ENCODE results near the gene NFIA.

NFIA gene

DNA sequence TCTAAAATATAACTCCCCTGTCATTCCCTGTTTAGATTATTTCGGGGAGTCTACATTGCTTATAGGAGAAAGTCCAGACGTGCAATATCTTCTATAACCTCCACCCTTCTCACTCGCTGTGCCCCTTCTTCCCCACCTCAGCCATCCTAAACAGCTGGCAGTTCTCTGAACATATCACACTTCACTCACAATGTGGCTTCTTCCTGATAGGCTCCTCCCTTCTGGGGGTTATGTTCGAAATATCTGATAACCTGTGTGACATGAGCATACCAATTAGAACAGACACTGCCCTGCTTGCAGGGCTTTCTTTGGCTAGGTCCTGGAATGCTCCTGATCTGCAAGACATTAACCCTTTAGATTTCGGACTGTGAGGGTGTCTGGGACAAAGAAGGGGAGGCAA lies 274.6 kb downstream of the NFIA start:
- DNase-seq (ENCODE audit: low read depth, low spot score) = no peak
- H3K4me3 ChIP-seq (ENCODE audit: low read length) = no peak overlapping the region

DNA sequence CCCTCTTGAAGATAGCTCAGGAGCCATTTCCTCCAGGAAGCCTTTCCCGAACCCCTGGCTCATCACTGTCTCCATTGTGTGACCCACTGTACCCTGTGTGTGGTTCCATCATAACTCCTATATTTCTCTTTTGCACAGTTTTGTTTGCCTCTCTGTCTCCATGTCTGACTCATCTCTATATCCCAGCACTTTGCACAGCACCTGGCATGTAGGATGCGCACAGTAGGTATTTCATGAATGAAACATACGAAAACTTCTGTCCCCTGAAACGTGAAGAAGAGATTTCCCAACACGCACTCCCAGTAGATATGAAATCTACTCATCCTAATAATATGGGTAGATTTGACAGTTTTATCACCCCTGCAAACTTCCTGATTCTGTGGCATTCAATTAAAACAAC lies 275.2 kb downstream of the NFIA start:
- DNase-seq (ENCODE audit: low read depth, low spot score) = no peak
- no peak overlapping the region for H3K4me3 ChIP-seq (ENCODE audit: low read length)

DNA sequence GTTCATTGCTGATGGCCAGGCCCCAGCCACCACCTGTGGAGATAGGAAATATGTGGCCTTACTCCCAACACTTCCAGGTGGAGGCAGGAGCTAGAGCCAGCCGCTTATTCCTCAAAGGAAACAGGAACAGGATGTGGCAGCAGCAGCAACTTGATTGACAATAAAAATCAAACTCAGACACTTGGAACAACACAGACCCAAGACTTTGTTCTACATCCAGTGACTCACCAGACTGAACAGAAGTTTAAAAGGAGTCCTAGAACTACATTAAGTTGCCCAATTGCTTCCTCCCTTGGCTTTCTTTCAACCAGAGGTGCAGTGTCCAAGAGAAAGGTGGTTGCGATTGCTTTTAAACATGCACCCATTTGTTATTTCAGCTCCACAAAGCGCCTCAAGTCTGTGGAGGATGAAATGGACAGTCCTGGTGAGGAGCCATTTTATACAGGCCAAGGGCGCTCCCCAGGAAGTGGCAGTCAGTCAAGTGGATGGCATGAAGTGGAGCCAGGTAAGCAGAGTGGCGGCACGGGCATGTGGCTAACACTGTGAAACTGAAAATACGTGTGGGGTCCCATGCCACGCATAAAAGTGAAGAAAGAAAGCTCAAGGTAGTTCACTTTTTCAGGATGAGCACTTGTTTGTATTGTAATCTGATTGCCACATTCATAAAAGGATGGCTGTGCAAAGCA lies 276.6 kb downstream of the NFIA start:
- no peak overlapping the region for H3K4me3 ChIP-seq (ENCODE audit: low read length)
- peak; percentile 26 for DNase-seq (ENCODE audit: low read depth, low spot score)

DNA sequence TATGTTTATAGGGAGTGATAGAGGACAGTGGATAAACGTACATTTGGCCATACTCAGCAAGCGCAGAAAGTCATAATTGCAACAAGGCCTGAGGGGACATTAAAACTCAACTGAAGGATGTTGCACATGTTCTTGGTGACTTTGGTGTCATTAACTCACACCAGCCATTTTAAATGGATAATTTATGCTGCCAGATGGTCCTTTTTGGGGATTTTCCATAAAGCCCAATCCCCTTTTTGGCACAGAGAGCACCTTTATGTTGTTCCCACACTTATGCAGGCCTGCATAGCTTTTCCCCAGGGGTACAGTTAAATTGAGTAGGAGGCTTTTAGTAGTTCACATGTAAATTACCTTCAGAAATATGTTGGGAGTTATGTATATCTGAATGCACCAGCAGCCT lies 279.6 kb downstream of the NFIA start:
- no peak for DNase-seq (ENCODE audit: low read depth, low spot score)

DNA sequence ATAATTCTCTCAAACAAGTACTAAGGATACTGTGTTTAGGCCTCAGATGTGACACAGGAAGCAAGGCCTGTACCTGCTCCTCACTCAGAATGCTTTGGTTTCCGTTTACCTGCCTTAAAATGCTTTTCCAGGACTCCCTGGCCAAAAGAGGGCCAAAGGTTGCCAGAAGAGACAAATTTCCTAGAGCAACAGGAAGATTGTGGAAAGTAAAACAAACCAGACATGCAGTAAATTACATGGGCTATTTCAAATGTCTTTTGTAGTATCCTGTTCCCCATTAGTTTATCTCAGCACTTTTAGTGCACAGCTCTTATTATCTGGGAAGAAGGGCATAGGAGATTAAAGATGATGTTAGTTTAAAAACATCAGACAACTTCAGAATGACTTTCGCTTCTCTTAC lies 280.0 kb downstream of the NFIA start:
- no peak for DNase-seq (ENCODE audit: low read depth, low spot score)
- H3K4me3 ChIP-seq (ENCODE audit: low read length) = no peak overlapping the region

More for the DNA sequence above, 279.6 kb downstream of the NFIA start:
- no peak overlapping the region for H3K4me3 ChIP-seq (ENCODE audit: low read length)

DNA sequence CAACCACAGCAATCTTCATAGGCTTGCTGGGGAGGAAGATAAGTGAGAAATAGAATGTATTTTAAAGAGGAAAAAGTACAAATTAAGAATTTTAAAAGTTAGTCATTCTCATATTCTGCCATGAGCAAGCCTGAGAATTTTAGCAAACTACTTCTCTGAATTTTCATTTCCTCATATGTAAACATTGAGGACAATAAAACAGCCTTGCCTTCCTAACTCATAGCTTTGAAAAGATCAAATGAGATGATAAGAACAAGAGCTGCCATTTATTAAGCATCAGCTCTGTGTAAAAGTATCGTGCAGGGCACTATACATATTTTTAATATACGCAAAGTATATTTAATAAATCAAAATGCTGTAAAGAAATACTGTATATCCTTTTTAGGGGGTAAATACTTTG lies 286.0 kb downstream of the NFIA start:
- no peak for DNase-seq (ENCODE audit: low read depth, low spot score)
- H3K4me3 ChIP-seq (ENCODE audit: low read length) = no peak overlapping the region

DNA sequence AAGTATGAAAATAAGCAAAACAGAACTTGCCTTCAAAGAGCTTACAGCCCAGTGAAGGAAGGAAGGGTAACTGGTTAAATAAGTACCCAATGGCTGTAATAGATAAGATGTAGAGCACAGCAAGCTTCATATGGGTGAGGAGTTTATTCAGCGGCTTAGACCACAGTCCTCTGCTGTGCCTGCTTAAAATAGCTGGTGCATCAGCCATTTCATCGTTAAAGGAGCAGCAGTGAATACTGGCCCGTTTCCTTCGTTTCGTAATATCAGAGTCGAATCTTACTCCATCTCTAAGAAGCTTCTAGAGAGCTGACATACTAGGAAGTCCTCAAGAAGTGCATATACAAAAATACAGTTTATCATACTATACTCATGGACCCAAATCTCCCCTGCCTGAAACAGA lies 286.5 kb downstream of the NFIA start:
- DNase-seq (ENCODE audit: low read depth, low spot score) = no peak
- H3K4me3 ChIP-seq (ENCODE audit: low read length) = no peak overlapping the region

DNA sequence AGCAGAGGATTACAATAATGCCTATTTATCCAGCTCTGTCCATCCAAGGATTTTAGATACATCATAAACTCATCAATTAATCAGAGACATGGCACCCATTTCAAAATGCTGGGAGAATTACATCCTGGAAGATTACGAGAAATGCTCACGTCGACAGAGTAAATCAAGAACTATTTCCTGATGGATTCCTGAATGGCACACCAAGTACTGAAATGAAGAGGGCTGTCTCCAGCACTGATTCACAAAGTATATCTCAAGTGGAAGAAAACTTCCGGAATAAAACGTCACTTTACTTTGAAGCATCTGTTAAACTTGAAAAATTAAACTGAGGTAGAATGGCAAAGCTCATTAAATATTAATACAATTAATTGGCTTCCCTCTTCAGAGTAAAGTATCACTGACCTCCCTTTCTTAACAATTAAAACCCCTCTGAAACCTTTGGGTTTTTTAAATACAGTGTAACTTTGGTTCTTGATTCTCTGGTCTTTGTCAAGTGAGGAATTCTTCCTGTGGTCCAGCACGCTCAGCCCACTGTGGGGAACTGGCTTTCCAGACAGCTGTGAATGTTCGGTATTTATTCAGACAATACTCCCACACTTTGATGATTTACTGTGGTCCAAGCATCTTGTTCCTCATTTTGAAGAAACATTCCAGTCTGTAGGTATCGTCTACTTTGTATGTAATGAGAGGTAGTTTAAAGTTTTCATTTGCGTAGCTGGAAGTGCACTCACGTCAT lies 288.0 kb downstream of the NFIA start:
- H3K4me3 ChIP-seq (ENCODE audit: low read length) = no peak overlapping the region

DNA sequence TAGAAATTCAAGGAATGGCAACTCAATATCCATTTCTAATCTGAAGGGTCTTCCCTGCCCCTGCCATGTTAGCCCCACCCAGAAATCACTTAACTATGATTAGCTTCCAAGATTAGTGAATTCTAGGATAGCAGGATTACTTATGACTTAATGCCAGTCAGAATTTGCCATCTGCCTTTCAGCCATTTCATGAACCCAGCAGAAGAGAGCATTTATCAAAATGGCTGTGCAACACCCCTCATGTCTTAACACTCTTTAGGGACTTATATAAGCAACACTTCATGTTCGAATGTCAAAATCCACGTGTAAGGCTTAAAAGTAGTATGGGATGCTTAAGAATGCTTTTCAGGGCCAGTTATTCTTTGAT lies 288.5 kb downstream of the NFIA start:
- no peak overlapping the region for H3K4me3 ChIP-seq (ENCODE audit: low read length)
- no peak for DNase-seq (ENCODE audit: low read depth, low spot score)

More for the DNA sequence above, 288.0 kb downstream of the NFIA start:
- DNase-seq (ENCODE audit: low read depth, low spot score) = no peak

DNA sequence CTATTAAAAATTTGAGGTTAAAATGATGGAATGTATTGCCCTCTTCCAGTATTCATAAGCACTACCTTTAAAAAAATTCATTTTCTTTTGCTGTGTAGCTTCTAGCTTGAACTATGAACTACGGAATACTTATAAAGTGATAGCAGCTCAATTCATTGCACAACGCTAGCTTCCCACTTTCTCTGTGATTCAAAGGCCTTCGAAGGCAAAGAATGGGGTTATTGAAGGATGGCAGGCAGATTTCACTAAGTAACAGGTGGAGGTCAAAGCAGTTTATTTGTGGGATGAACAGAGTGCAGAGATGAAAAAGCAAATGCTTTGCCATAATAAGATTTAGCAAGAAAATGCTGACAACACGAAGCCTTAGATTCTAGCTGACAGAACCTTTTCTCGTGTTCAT lies 290.6 kb downstream of the NFIA start:
- no peak for DNase-seq (ENCODE audit: low read depth, low spot score)
- H3K4me3 ChIP-seq (ENCODE audit: low read length) = no peak overlapping the region

DNA sequence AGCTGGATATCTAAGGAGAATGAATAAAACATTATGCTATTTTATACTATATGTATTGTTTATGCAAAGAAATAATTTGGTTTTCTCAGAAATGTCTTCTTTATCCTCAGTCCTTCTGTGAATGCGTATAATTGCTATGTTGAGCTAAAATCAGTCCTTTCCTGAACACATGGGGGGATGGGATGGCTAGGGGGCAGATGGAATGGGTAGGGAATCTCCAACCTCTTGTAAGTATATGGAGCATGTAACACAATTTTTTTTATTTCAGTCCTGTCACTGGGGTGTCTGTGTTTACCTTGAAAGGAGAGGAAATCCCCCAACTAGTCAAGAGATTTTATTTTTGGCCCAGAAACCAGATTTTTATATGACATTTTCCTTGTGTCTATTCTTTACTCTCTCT lies 291.8 kb downstream of the NFIA start:
- no peak overlapping the region for H3K4me3 ChIP-seq (ENCODE audit: low read length)
- no peak for DNase-seq (ENCODE audit: low read depth, low spot score)

DNA sequence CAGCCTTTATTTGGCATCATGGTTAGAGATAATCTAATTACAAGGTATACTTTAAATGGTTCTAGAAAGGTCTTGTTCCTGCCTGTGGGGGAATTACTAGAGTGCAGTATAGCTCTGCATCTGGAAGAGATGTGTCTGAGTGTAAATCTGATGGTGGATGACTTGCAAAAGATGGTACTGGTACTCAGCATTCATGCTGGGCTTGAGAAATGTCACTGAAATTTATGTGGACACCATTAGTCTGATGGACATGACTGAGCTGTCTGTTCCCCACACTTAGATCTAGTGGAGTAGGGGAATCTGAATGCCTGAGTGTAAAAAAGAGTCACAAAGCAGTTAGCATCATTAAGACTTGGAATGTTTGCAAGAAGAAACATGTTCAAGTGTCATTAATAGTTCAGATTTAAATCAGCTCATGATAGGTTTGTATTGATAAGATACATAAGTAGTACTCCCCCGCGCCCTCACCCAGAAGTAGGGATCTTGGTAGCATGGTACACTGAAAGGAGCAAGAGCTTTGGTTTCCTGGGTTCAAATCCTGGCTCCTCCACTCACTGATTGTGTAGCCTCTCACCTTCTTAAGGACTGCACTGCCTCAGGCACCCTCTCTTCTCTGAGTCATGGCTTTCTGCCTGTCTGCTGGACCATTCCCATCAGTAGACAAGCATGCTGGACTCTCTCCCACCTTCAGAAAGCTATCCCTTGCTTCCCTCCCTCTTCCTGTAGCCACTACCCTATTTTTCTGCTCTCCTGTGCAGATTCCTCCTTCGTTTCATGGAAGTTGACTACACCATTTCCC lies 292.9 kb downstream of the NFIA start:
- H3K4me3 ChIP-seq (ENCODE audit: low read length) = no peak overlapping the region
- no peak for DNase-seq (ENCODE audit: low read depth, low spot score)

DNA sequence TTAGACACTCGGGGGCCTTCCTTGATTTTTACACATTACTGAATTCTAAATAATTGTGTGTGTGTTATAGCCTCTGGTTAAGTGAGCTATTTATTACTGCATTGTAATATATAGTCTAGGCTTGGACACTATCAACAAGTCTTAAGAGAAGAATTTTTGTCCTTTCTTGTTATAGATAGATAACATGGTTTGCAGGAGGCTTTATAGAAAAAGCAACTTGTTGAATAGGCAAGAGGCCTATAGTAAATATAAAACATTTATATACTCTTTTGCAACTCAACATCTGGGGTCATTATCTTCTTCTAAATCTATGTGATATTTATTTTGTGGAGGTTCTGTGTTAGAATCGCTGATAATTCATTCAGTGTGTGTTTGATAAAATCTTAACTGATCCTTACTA lies 293.8 kb downstream of the NFIA start:
- no peak for DNase-seq (ENCODE audit: low read depth, low spot score)
- no peak overlapping the region for H3K4me3 ChIP-seq (ENCODE audit: low read length)

DNA sequence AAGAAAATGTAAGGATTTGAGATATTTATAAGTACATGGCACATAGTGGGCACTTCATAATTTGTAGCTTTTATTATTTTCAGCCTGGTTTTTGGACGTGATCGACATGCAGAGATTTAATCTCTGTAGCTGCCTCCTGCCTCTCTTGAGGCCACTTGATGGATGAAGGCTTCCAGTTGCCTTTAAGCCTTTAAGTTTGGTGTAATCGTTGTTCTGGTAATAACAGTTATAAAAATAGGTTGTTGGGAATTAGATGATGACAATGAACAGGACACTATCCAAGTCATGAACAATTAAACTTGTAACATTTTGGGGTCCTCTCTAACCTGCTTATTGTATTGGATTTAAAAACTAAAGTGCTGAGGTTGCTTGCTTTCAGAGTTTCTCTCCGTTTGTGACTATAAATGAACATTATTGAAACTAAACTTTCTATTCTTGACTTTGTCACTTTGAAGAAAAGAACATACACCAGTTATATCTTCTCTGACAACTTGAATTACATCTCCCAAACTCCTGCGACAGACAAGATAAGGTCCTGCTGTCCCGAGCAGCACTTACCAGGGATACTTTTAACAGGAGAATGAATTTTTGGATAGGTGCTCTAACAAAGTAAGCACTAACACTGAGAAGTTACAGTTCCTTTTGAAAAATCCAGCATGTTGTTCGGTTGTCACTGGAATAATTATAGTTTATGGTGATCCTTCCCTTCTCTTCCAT lies 295.0 kb downstream of the NFIA start:
- H3K4me3 ChIP-seq (ENCODE audit: low read length) = no peak overlapping the region
- no peak for DNase-seq (ENCODE audit: low read depth, low spot score)

DNA sequence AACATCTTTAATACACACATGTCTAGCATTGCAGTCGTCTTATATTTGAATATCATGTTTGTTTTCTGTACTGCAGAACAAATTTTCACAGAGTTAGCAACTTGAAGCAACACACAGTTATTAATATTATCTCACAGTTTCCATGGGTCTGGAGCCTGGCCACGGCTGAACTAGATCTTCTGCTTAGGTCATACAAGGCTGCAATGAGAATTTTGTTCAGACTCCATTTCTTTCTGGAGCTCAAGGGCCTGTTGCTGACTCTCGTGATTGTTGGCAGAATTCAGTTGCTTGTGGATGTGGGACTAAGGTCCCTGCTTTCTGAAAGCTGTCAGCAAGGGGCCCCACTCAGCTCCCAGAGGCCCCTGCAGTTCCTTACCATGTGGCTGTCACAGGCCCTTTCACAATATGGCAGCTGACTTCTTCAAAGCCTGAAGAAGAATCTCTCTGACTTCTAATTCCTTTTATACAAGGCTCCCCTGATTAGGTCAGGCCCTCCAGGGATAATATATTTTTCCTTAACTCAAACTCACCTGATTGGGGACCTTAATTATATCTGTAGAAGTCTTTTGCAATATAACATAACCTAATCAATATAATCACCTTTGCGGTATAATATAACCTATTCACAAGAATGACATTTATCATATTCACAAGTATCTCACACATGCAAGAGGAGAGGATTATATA lies 296.3 kb downstream of the NFIA start:
- no peak overlapping the region for H3K4me3 ChIP-seq (ENCODE audit: low read length)
- DNase-seq (ENCODE audit: low read depth, low spot score) = no peak

DNA sequence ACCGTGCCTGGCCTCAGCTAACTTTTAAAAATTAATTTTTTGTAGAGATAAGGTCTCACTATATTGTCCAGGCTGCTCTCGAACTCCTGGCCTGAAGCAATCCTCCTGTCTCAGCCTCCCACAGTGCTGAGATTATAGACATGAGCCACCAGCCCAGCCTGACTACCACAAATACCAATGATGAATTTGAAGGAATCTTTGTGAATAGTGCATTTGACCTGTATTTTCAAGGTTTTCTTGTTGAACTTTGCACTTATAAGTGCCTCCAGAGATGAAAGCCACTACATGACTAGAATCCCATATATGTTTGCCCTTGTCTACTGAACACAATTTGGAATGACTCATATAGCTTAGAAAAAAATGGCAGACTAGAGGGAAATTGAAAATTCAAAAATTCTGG lies 297.3 kb downstream of the NFIA start:
- no peak for DNase-seq (ENCODE audit: low read depth, low spot score)

DNA sequence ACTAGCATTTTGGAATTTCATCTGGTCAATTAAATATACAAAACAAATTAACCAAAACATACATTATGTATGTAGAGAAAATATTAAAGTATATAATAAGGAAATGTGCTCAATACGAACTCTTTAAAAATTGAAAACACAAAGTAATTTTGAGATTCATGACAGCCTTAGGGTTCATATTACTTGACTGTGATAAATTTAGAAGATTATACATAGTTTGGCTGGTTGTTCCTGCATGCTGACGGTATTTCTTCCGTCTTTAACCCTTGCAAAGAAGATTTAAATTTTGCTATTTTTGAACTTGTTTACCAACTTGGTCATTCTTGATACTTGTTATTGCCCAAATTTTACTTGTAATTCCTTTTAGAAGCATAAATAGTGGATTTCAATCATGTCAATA lies 298.2 kb downstream of the NFIA start:
- no peak overlapping the region for H3K4me3 ChIP-seq (ENCODE audit: low read length)

More for the DNA sequence above, 297.3 kb downstream of the NFIA start:
- H3K4me3 ChIP-seq (ENCODE audit: low read length) = no peak overlapping the region

DNA sequence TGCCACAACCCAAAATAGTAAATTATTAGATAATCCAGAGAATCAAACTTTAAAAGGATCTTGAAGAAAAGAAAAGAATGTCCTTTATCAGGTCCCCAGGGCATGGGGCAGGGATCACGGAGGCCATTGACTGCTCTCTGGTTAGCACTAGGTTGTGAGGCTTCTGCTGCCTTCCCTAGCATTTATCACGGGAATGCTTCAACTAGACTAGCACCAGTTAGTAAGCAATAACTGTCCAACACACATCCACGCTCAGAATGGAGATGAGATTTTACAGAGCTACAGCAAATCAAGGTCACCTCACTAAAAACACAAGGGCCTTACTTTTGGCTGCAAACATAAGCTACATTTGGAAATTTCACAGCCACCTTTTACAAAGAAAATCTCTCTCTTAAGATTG lies 304.0 kb downstream of the NFIA start:
- H3K4me3 ChIP-seq (ENCODE audit: low read length) = no peak overlapping the region
- DNase-seq (ENCODE audit: low read depth, low spot score) = no peak

More for the DNA sequence above, 298.2 kb downstream of the NFIA start:
- no peak for DNase-seq (ENCODE audit: low read depth, low spot score)

DNA sequence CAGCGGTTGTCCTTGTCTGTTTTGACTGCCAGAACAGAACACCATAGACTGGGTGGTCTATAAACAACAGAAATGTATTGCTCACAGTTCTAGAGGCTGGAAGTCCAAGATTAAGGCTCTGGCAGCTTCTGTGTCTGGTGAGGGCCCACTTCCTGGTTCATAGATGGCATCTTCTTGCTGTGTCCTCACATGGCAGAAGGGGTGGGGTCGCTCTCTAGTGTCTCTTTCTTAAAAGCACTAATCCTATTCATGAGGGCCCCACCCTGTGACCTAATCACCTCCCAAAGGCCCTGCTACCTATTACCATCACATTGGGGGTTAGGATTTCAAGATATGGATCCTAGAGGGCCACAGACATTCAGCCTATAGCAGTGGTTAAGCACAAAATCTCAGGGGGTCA lies 304.4 kb downstream of the NFIA start:
- no peak overlapping the region for H3K4me3 ChIP-seq (ENCODE audit: low read length)
- DNase-seq (ENCODE audit: low read depth, low spot score) = no peak
